Forelimb muscle (tissue), 1 donor: ENCODE data around the gene A3GALT2. TPM values are rescaled to one million over a fixed set of nuclear protein-coding genes. Genes with fewer than 3 reads are reported as not detected.
"Not testable (repeated sequence)": the region's sequence is repeated elsewhere in the genome, so short reads cannot be mapped to it uniquely, and the experiment has no call there.

Experiments used
- DNase-seq: peaks from one replicate; pipeline ENCODE4 v3.0.0-alpha.2; 2013; ENCODE audit warnings: low read depth
- polyA plus RNA-seq: library from polyadenylated mRNA; unstranded; fragments of 120-200 nt; gene quantifications from one replicate; pipeline ENCODE4 v1.2.1, GENCODE V29; 2013; ENCODE audit not compliant: insufficient read length

Gene A3GALT2
- polyA plus RNA-seq, 1 donor, result not detected

DNA sequence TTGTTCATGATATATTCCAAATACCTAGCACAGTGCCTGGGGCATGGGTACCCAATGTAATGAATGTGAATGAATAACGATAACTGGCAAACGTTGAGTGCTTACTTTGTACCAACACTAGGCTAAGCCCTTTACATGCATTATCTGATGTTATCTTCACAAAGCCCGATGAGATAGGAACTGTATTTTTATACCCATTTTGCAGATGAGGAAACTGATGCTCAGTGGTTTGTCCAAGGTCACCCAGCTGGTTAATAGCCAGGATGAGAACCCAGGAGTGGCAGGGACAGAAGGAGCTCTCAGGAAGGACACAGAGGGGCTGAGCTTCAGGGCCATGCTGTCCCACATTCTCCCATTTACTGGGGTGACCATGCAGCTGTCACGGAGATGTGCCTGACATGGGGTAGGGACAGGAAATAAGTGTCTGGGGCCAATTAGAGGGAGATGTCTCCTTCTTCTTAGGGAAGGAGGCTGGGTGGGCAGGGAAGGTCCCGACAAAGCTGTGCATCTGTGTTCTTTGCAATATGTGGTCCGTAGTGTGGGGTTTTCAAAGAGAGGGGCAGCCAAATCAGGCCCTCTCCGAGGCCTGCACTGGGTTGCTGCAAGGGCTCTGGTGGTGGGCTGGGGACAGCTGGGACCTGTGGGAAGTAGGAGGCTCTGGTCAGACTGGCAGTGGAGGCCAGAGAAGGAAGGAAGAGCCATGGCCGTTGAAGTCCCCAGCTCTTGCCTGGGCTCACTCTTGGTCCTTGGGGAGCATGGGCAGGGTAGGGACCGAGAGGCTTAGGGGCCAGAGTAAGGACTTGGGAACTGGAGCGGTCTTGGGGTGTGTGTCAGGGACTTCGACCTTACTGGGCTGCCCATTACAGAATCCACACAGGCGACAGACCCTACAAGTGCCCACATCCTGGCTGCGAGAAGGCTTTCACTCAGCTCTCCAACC lies 26.6 kb downstream of the A3GALT2 start:
- DNase-seq, result no peak

DNA sequence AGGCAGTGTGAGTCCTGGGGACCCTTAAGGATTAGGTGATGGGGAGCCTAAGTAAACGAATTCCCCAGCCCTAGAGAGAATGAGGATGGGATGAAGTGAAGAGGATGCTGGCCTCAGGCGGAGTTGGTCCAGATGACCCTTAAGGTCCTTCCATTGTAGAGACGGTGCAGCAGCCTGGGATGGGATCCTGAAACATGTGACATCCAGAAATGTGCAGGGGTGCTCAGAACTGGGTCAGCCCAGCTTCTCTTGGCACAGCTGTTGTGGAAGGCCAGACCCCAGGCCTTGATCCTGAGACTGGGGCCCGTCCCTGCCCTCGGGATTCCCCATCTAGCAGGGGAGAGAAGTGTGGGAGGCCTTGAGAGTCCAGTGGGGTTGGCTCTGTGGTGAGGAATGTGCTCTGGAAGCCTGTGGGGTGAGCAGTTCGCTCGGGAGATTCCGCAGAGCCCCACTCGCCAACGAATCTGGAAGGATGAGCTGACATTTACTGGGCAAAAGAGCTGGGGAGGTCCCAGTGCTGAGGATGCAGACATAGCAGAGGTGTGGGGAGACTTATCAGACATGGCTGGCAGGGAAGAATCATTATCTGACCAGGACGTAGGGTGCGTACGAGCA lies 28.1 kb downstream of the A3GALT2 start:
- DNase-seq, result no peak

DNA sequence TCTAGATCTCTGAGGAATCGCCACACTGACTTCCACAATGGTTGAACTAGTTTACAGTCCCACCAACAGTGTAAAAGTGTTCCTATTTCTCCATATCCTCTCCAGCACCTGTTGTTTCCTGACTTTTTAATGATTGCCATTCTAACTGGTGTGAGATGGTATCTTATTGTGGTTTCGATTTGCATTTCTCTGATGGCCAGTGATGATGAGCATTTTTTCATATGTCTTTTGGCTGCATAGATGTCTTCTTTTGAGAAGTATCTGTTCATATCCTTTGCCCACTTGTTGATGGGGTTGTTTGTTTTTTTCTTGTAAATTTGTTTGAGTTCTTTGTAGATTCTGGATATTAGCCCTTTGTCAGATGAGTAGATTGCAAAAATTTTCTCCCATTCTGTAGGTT lies 30.3 kb downstream of the A3GALT2 start:
- DNase-seq, result not testable (repeated sequence)

DNA sequence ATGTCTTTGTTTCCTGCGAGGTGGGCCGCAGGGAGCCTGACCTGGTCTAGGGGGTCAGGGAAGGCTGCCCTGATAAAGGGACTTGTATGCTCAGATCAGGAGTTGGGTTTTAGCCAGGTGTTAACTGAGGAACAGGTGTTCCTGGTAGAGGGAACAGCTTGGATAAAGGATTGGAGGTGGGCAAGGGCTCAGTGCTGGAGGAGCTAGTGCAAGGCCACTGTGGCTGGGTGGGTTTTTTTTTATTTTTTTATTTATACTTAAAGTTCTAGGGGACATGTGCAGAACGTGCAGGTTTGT lies 31.1 kb downstream of the A3GALT2 start:
- DNase-seq, result no peak

DNA sequence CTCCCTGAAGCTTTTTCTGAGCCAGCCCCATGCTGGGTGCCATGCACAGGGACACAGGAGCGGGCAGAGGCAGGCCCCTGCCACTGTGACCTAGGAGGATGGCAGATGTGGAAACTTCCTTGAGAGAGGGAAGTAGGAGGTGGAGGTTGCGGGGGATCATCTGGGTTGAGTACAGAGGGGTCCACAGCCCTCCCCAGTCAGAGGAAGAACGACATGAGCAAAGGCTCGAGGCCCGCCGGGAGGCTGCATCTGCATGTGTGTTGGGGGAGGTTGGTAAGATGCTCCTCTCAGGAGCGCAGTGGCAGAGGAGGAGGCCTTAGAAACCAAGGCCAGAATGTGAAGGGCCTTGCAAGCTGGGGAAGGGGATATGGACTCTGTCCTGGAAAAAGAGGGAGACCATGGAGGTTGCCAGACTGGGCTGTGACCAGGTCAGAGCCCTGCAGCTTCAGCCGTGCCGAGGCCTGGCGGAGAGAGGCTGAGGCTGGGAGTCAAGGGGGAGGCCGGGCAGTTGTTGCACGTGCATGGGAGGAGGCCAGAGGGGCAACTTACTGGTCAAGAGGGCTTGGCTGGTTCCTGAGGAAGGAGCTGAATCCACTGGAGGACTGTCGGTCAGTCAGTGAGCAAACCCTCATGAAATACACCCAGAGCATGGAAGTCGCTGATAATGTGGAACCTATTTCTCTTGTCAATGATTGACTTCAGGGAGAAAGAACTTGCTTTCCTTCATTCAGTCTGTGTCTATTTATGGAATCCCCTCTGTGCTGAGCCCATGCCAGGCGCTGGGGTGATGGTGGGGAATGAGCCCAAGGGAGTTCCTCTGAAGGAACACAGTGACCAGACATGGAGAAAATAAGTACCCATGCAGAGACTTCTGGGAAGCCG lies 31.7 kb downstream of the A3GALT2 start:
- DNase-seq, result no peak

DNA sequence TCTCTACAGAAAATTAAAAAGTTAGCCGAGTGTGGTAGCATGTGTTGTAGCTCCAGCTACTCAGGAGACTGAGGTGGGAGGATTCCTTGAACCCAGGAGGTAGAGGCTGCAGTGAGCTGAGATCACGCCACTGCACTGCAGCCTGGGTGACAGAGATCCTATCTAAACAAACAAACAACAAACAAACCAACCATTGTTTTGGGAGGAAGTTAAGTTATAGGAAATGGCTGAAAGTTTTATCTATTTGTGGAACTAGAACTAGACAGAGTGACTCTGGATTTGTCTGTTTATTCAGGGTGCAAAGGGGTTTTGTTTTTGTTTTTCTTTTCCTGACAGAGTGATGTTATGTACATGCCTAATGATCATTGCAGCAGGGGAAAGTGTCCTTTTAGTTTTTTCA lies 33.6 kb downstream of the A3GALT2 start:
- DNase-seq, result no peak

DNA sequence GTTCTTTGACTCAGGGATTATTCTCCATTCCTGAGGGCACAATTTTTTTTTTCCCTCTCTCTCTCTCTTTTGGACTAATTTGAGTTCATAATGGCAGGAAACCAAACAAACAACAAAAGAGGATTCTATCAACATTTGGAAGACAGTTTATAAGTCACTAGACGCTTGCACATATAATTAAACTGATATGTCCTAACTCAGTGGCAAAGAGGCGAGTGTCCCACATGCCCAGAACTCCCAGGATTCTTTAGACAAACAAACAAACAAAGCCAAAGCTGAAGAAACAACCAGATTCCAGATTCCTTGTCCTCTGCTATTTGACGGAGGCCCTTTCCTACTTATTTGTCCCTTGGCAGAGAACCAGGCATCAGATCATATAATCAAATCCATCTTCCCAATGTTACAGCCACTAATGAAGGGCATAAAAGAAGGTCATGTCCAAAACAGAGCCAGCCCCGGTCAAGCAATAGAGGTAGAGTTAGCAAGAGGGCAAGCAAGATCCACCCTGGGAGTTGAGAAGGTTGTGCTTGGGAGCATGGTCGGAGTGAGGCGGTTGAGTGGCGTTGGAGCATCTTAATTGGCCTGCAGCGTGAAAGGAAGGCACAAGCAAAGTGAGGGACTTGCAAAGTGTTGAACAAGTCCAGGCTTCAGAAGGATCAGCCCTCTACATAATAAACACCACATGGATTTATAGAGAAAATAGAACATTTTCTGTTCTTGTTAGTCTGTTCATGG lies 34.3 kb downstream of the A3GALT2 start:
- DNase-seq, result no peak

DNA sequence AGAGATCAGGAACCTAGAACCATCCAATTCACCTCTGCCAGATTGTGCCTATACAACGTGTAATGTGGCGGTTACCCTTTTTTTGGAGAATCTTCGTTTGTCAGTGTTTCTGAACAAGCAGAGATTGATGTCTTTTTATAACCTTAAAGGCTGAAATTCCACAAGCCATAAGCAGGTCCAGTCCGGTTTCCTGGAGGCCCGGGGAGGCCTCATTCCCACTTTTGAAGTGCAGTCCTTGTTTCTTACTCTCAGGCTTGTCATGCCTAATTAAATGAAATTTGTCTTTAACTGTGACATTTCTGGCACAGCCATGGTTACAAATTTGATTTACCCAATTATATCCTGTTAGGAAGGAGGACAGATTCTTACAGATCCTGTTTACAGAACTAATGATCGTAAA lies 36.8 kb downstream of the A3GALT2 start:
- no peak for DNase-seq

DNA sequence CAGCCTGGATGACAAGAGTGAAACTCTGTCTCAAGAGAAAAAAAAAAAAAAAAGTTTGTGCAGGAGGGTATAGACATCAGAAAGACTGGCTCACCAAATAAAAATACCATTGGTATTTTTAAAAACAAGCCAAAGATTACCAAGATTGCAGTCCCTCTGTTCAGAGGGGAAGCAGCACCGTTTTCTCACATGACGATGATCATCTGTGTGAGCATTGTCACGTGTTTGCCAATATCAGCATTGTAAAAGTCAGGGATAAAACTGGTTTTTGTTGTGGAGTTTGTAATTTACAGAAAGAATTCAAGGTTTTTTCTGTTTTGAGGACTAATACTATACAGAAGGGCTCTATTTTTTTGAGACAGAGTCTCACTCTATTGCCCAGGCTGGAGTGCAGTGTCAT lies 38.1 kb downstream of the A3GALT2 start:
- no peak for DNase-seq

DNA sequence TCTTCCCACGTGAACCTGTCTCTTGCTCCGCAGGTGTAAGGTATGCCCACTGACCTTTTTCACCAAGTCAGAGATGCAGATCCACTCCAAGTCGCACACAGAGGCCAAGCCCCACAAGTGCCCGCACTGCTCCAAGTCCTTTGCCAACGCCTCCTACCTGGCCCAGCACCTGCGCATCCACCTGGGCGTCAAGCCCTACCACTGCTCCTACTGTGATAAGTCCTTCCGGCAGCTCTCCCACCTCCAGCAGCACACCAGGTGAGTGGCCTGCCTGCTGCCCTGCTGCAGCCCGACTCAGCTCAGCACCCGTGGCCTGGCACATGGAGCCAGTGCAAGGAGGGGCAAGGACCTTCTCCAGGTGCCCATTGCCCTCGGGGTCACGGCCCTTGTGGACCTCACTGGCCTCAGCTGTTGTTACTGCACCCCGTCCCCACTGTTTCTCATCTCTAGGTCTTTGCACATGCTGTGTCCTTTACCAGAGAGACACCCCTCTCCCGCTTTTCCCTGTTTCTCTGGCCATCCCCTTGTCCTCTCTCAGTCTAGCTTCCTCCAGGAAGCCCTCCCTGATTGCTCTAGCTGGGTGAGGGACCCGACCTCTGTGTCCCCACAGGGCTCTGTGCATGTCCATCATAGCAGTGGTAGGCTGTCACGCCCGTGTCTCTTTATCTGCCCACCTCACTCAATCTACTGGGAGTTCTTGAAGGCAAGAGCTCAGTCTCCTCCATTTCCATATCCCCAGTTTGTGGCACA lies 39.2 kb downstream of the A3GALT2 start:
- no peak for DNase-seq

DNA sequence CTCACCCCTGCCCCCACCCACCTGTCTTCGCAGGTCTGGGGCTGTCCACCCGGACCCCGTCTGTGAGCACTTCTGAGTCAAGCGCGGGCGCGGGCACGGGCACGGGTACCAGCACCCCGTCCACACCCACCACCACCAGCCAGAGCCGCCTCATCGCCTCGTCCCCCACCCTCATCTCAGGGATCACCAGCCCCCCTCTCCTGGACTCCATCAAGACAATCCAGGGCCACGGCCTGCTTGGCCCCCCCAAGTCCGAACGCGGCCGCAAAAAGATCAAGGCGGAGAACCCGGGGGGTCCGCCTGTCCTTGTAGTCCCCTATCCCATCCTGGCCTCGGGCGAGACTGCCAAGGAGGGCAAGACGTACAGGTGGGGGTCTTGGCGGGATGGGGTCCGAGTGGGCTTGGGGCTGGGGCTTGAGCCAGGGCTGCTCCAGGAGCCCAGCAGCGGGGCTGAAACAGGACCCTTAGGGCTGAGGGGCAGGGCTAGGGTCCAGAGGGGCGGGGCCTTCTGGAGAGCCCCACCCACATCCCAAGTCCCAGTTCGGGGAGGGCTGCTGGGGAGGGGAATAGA lies 40.7 kb downstream of the A3GALT2 start:
- no peak for DNase-seq

DNA sequence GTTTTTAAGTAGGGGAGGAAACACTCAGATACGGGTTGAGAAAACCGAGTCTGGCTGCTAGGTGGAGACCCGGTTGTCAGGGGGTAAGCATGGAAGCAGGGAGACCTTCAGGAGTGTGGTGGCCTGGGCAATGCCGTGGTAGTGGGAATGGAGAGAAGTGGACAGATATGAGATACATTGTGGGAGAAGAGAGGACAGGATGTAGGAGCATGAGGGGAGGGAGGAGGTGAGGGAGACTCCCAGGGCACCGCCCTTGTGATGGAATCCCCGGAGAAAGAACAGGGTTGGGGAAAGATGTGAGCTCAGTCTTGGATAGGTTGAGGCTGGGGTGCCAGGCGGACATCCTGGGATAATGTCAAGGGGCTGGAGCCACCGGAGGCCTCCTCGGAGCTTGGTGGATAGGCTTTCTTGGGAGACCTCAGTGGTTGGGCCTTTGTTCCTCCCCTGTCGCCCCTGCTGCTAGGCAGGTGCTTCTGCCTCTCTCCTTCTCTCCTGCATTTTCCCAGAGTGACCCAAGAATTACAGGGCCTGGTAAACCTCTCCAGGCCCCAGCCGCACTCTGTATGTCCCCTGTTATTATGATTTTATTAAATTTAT lies 43.3 kb downstream of the A3GALT2 start:
- no peak for DNase-seq

DNA sequence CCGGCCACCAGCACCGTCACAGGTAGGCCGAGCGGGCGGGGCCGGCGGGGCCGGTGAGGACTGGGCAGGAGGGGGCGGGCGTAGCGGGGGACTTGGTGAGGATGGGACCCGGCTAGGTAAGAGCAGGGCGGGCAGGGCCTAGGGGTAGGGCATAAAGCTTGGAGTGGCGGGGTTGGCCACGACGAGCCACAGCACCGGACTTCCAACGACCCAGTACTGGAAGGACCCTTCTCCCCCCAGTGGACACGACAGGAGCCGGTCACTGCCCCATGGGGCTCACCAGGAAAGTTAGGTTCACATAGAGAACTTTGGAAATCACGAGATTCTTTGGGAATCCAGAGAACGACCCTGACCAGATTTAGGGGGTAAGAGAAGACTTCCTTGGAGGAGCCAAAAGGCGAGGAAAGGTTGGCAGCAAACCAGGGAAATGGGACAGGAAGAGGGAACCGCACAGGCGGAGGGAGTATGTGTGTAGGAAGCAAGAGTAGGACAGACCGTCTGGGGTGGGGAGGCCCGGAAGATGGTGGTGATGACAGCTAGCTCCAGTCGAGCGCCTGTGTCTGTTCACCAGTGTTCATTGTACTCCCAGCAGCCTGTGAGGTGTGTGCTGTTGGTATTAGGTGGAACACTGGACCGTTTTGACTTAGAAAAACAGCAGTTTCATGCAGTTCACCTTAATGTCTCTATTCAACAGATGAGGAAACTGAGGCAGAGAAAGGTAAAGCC lies 44.2 kb downstream of the A3GALT2 start:
- DNase-seq, result no peak

DNA sequence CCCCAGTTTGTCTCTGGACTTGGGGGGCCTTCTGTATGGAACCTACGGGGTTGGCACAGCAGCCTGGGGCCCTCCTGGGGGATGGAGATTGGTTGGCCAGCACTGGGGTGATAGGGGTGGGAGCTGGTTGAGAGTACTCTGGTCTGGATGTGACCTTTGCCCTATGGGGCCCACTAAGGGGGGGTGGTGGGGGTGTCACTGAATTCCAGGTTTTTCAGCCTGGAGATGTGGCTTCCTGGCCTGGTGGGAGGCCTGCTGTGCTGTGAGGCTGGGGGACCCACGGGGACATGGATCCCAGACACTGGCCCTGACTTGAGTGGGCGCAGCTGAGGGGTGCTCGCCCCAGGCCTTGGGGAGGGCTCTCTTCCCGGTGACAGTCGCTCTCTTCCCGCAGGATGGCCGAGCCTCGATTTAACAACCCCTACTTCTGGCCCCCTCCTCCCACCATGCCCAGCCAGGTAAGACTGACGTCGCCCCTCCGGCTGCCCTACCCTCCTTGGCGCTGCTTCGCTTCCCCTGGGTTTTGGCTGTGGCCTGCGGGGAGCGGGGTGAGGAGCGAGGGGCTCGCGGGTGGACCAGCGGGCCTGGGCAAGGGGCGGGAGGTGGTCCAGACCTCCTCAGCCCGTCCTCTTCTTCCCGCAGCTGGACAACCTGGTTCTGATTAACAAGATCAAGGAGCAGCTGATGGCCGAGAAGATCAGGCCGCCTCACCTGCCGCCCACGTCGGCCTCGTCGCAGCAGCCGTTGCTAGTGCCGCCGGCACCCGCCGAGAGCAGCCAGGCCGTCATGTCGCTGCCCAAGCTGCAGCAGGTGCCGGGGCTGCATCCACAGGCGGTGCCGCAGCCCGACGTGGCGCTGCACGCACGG lies 45.0 kb downstream of the A3GALT2 start:
- DNase-seq, result no peak

DNA sequence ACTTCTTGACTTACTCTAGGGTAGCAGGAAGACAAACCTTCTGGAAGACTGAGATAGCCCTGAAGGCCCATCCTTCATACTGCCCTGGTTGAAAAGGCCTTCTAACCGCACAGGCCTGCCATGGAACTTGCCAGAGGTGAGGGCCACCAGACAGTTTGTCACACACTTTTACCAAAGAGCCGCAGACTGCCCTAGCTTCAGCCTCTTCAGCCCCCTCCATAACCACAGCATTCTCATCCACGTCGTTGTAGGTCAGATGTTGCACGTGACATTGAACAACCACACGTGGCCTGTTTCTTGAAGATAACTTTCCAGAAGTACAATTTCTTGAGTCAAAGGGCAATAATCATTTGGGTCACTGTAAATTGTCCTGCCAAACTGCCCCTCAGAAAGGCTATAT lies 45.7 kb downstream of the A3GALT2 start:
- no peak for DNase-seq

DNA sequence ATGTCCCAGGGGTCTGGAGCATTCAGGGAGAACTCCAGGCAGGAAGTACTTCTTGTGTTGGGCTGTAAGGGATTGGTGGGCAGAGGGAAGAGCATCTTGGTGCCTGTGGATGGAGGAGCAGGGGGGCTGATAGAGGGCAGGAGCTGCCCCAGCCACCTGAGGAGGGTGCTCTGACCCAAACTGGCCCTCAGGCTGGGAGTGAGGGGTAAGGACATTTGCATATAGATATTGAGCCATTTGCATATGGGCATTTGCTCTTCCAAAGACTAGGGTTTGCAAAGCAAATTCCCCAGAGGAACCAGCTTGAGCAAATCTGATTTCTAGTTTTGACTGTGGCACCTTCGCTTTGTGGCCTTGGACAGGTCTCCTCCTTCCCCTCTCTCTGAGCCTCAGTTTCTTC lies 46.5 kb downstream of the A3GALT2 start:
- no peak for DNase-seq

DNA sequence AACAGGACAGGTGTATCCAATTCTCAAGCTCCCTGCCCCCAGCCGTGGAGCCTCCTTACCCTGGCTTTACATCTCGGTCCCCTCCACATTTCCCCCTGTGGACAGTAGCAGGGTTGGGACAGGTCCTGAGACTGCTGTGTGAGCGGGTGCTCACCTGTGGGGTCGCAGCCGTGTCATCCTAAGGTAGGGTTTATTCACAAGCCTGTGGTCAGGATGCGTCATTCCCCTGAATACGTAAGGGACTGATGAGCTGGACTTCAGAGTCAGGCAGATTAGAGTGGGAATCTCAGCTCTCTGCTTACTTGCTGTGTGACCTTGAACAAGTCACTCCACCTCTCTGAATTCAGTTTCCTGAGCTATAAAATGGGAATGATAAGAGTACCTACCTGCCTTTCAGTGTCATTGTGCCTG lies 46.9 kb downstream of the A3GALT2 start:
- DNase-seq, result no peak

DNA sequence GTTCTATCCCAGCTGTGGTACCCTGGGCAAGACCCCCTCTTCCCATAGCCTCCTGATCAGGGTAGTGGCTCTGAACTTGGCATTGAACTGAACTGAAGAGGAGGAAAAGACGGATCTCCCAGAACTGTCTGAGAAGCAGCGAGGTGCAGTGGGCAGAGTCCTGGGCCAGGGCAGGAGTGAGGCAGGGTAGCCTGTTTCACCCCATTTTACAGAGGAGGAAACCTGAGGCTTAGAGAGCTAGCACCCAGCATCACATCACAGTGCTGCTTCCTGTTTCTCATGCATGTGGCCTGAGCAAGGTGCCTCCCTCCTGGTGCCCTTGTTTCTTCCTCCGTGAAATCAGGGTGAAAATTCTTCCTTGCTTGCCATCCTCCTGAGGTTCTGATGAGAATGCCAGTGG lies 47.5 kb downstream of the A3GALT2 start:
- DNase-seq, result no peak

DNA sequence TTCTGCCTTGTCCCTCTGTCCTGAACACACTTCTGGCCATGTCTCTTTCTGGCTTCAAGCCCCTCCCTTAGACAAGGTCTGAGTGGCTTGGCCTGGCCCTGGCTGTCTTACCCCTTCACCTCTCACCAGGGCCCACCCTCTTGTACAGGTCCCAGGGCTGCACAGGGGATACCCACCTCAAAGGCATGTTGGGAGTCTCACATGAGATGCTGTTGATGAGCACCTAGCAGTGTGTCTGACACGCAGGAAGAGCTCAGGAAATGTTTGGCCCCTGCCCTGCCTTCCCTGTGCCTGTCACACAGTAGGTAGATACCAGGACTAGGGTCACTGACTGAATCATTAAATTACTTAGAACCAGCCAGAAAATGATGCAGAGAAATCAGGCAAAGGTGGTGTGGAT lies 48.0 kb downstream of the A3GALT2 start:
- no peak for DNase-seq
